Amniotic epithelial cell (primary cell): ENCODE results near the gene NAP1L4.

ENCODE experiments used
- DNase-seq: peaks from one replicate; pipeline ENCODE4 v3.0.0-alpha.2; 2010; ENCODE audit warnings: low read depth

Gene NAP1L4

DNA sequence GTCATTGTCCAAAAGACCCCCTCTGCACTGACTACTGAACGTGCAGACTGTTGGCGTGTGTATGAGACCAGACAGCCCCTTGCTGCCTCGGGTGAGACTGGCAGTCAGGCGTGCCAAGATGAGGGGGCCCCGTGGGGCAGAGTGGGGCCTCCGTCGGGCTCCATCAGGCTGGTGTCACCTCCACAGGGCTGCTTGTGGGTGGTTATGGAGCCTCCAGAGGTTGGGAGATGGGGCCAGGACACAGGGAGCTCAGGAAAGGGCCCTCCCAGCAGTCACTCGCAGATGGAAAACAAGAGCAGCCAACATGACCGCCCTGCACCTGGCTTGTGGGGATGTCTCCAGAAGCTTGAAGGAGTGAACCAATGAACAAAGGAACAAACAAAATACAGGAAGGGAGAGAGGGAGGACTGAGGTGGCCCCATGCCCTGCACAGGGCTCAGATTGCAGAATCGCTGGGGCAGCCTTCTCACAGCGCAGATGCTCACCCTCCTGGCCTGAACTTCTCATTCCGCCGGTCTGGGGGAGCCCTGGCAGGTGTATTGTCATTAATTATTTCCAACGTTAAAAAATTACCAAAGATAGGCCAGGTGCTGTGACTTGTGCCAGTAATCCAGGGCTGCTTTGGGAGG, 57.4 kb downstream of the NAP1L4 start:
- no peak for DNase-seq

DNA sequence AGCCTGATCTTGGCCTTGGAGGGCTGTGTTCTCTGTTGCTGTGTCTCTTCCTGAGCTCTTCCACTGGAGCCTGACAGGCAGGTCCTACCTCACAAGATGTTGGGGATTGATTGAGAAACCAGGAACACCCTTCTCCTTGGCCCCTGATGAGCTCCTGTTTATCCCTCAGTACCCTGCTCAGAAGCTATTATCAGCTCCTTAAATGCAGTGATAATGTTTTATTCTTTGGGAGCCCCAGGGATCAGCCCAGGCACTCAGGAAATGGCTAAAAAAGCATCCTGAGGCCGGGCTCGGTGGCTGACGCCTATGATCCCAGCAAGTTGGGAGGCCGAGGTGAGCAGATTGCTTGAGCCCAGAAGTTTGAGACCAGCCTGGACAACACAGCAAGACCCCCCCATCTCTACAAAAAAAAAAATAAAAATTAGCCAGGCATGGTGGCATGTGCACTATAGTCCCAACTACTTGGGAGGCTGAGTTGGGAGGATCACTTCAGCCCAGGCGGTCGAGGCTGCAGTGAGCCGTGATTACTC, 58.0 kb downstream of the NAP1L4 start:
- DNase-seq: no peak

DNA sequence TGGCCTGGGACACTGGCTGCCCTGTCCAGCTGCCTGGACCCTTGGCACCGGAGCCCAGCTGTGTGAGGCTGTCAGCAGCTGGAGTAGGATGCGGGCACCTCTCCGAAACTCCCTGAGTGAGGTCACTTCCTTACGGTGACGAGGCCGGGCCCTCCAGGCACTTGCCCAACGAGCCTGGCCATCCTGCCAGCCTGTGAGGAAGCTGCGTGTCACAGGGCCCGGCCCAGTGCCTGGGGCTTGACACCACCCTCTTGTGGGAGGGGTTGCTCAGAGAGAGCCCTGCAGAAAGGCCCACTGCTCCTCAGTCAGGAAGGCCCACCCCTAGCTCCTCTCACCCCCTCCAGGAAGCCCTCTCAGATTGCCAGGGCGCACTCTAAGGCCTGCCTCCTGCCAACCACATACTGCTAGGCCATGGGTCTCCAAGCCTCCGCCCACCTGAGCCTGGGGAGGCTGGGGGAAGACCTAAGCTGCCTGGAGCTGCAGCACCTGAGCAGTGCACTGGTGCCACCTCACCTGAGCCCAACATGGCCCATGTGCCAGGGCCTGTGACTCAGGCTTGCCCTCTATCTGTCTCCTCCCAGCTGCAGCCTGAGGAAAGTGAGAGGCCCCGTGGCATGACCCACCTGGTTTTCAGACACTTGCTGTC, 58.6 kb downstream of the NAP1L4 start:
- DNase-seq: peak; percentile 37

DNA sequence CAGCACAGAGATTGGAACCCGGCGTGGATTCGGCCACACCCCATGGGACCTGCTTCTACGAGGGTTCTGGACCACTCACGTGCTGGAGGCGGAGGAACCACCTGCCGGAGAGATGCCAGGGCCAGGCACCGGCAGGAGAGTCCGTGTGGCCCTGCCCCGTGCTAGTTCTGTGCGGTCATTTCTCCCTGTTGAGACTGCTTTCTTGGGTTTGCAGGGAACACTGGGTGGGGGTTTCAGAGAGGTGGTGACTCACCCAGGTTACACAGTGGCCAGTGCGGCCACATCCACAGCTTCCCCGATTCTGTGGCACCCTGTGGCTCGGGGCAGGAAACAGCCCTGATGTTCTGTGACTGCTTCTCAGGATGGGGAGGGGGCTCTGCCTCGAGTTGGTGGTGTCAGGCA, 59.3 kb downstream of the NAP1L4 start:
- DNase-seq: no peak

DNA sequence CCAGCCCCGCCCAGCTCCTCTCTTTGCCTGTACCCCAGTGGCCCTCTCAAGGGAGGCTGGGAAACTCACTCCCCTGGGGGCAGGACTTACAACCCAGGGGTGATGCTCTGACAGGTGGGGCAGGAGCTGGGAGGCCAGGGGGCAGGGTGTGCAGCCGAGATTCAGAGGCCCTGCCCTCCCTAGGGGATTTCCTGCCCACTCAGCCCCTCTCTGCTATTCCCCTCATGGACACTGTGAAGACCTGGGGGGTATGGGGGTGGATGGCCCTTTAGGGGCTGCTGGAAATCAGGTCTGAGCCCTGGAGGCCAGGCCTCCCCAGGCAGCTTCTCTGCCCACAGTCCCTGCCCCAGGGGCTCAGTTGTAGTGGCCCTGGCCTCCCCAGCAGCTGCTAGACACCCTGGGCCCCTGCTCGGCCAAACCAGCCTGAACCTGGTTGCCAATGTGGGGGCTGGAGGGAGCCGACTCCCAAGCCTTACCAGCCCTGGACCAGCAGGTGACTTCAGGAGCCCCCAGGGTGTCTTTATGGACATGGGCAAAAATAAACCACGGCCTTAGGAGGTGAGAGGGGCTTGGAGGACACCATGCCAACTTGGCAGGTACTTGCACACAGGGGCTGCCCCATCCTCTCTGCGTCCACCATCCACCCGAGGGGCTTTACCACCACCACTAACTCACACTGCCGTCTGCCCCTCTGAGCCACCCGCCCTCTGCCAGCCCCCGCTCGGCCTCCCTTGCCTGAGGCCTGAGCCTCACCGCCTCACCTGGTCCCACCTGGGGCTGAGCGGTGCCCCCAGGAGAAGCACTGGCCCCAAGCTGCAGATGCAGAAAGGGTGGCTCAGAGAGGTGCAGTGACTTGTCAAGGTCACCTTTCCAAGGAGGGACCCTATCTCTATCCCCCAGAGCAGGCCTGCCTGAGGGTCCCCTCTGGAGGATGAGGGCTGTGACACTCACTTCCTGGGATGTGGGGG, 60.1 kb downstream of the NAP1L4 start:
- DNase-seq: no peak

DNA sequence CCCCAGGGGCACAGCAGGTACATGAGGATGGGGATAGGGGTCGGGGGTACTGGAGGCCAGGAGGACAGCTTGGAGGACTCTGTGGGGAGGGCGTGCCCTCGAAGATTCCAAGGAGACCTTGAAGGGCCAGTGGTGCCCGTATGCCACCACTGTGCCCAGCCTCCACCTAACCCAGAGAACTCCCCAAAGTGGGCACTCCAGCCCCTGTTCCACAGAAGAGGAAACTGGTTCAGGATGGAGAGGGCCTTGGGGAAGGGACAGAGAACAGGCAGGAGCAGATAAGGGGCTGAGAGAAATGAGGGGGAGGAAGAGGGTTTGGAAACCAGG, 60.7 kb downstream of the NAP1L4 start:
- DNase-seq: no peak

DNA sequence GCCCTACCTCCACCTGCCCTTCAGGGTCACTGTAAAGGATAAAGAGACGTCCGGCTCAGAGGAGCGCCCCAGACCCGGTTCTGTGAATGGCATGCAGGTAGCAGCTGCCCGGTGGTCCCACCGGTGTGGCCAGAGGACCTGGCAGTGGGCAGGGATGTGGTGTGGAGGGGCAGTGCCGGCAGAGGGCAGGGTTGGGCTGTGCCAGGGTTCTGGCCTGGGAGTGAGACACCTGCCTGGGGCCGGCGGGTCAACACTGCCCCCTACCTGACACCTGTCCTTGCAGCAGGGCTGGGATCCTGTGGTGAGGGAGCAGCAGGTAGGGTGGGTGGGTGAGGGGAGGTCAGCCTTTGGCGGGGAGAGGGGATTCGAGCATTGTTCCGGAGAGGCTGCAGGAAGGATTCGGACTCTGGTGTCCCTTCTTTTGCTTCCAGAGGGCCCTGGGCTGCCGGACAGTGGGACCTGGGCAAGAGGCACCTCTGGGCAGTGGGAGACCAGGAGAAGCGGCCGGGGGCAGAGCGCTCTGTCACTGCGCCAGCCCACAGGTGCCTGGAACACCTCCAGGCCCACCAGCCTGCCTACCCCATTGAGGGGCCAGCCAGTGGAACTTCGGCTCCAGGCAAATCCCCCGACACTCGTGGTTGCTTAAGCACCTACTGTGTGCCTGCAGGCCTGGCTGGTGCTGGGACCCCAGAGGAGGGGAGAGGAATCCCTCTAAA, 61.3 kb downstream of the NAP1L4 start:
- DNase-seq: peak; percentile 53

DNA sequence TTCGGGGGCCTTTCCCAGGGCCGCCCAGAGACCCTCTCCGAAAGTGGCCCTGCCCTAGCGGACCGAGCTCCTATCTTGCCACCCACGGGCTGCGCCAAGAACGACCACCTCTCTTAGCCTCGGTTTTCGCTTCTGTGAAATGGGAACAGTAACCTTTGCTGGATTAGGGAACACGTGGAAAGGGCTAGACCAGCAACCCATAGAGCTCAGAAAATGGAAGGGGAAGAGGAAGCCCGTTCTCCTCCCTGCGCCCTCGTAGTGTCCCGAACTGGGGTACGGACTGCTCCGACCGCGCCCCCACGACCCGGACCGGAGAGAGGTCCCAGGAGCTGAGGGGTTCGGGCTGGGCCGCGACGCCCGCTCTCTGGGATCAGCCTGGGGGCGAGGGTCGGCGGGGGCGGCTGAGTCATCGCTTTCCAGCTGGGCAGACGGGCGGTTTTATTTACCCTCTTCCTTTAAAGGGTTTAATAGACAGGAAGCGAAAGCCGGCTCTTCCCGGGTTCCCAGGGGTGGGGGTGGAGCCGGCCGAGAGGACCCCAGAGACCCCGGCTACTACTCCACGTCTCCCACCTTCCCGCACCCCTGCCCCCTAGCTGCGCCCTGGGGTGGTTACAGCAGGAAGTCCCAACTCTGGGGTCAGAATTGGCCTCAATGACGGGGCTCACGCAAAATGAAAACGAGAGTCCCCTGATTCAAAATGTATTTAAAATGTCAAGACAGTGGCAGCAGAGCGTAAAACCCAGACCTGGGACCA, 62.0 kb downstream of the NAP1L4 start:
- peak; percentile 36 for DNase-seq

DNA sequence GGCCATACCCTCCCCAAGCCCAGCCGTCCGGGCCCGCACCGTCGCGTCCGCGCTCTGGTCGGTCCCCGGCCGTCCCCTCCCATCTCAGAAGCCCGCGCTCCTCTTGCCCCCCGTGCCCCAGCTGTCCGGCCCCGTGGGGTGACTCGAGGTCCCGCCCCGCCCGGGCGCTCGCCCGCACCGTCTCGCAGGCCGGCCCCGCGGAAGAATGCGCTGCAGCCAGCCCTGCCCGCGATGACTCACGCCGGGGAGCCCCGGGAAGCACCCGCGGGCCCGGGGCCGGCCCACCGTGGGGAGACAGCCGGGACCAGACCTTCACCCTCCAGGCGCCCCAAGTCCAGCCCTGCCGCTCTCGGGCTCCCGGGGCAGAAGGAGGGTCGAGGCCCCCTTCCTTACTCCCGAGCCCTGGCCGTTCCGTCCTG, 62.6 kb downstream of the NAP1L4 start:
- DNase-seq: peak; percentile 74

DNA sequence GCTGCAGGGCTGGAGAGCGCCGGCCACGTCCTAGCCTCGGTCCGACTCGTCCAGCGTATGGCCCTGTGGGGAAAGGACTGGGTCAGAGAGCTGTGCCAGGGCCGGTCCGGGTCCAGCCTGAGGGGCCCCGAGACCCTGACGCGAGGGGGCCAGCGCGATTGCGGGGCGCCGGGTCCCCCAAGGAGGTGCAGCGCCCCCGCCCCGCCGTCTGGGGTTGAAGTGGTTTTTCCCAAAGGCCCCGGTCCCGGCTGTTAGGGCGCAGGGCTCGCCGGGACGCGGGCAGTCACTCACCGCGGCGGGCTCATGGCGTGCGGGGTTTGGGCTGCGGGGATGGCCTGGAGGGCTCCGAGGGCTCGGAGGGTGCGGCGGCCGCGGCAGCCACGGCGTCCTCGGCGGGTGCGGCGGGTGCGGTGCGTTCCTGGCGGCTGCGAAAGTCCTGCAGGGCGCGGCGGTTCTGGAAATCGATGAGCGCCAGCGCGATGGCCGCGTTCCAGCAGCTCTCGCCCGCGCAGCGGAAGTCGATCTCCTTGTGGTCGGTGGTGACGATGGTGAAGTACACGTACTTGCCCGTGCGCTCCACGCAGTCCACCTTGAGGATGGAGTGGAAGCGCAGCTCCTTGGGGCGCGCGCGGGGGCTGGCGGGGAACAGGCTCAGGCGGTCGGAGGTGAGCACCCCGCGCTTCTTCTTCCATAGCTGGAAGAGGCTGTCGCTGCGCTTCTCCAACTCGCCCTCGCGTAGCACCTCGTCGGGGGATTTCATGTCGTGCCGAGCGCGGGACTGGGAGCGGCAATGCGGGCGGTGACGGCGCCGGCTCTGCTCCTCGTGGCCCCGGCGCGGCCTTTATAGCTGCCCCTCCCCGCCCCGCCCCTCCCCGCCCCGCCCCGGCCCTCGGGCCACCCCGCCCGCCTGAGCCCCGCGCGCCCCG, 63.3 kb downstream of the NAP1L4 start, which contains the start of gene PHLDA2:
Gene PHLDA2 (minus strand): TSS at position 816 of the 926 bp plus-strand sequence. CDS start 56 bp downstream, at position 760.
- peak; percentile 58 for DNase-seq

DNA sequence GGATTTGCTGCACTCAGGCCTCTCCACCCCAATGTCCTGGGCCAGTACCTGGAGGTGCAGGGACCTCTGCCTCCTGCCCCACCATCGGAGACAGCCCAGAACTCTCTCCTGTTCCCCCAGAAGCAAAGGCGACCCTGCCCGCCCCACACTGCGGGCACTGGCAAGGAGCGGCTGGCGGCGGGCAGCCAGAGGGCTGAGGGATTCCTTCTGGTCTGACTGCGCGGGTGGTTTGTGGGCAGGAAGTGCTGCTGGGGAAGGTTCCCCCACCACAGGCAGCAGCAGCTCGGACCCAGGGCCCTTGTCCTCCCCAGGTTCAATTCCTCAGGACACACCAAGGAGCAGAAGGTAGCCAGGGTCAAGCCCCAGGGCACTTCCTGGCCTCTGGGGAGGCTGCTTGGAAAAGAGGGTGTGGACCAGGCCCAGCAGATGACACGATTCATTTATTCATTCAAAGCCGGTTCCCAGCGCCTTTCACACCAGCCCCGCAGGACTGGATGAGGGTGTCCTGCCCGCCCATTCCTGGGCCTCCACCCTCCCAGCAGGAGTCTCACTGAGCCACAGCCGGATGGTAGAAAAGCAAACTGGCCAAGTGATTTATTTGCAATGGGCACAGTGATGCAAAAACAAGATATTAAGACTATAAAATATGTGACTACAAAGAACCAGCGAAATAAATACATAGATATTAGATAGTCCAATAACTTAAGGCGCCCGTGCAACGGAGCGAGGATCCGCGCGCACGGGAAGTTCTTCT, 64.1 kb downstream of the NAP1L4 start:
- DNase-seq: peak; percentile 17

DNA sequence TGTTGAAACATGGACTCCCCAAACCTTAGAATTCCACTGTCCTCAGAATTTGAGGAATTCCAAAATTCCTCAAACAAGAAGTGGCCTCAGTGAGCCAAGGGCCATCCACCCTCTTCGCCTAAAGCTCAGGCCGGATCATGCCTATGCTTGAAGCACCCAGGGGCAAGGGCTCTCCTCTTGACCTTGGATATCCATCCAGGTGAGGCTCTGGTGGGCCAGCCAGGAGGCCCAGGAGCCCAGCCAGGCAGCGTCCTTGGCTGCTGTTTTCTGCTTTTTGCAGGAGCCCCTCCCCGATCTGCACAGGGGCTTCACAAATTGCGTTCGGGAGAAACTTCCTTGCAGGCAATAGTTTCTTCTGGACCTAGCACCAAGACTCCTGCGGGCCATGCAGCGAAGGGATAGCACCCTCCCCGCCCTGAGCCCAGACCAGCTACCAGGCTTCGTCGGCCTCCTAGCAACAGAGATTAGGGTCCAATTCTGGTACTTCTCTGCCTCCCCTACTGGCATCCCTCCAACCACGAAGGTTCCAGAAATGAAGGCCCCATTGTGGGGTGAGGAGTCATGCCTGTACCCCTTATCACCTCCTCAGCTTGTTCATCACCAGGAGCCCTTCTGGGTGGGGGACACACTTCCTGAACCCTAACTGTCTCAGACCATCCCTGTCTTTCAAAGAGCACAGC, 64.9 kb downstream of the NAP1L4 start:
- DNase-seq: no peak

DNA sequence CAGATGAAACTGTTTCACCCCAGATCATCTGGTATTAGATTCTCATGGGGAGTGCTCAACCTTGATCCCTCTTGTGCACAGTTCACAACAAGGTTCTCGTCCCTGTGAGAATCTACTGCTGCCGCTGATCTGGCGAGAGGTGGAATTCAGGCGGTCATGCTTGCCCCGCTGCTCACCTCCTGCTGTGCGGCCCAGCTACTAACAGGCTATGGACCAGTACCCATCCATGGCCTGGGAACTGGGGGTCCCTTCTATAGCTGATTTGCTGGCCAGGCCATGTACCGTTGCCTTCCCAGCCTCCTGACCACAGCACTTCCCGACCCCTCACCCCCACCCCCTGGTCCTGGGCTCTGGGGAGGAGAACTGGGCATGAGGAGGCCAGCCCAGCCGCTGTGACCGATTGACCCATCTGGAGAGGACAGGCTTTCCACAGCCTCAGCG, 65.5 kb downstream of the NAP1L4 start:
- DNase-seq: no peak

DNA sequence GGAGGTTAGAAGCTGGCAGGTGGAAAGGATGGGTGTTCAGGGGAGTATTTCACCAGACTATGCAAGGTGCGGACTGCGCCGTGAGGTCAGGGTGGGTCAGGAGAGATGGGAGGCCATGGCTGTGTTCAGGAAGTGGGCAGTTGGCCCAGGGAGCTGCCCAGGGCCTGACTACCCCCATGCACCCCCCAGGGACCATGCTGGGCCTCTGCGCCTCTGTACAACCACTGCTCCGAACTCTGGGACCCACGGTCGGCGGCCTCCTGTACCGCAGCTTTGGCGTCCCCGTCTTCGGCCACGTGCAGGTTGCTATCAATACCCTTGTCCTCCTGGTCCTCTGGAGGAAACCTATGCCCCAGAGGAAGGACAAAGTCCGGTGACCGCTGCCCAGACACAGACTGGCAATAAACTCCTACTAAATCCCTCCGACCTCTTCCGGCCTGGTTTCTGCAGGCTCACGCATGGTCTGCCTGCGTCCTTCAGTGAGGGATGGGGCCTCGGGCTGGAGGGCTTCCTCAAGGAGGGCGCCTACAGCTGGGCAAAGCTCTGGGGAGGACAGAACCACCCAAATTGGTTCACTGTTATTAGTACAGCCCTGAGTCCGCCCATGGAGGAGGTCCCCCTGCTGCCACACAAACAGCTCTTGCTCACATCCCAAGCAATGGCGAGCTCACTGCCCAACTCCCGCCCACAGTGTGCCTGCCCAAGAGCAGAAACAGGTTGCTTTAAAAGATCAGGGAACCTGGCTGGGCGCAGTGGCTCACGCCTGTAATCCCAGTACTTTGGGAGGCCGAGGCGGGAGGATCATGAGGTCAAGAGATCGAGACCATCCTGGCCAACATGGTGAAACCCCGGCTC, 67.1 kb downstream of the NAP1L4 start:
- DNase-seq: no peak

DNA sequence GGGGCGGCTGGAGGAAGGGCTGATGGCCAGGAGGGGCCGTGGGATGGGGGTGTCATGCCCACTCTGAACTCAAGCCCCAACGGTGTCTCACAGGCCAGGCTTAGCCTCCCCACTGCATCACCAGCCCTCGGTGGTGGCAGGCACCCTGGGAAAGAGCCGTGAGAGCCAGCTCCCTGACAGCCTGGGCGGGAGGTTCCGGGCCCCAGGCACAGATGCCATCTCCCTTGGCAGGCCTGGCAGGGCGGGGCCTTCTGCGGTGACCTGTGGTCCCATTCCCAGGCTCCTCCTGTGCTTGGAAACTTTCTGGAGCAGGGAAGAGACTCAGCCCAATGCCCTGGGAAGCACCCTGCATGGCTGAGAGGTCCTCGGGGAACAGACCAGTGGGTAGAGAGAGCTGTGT, 67.7 kb downstream of the NAP1L4 start:
- DNase-seq: no peak

DNA sequence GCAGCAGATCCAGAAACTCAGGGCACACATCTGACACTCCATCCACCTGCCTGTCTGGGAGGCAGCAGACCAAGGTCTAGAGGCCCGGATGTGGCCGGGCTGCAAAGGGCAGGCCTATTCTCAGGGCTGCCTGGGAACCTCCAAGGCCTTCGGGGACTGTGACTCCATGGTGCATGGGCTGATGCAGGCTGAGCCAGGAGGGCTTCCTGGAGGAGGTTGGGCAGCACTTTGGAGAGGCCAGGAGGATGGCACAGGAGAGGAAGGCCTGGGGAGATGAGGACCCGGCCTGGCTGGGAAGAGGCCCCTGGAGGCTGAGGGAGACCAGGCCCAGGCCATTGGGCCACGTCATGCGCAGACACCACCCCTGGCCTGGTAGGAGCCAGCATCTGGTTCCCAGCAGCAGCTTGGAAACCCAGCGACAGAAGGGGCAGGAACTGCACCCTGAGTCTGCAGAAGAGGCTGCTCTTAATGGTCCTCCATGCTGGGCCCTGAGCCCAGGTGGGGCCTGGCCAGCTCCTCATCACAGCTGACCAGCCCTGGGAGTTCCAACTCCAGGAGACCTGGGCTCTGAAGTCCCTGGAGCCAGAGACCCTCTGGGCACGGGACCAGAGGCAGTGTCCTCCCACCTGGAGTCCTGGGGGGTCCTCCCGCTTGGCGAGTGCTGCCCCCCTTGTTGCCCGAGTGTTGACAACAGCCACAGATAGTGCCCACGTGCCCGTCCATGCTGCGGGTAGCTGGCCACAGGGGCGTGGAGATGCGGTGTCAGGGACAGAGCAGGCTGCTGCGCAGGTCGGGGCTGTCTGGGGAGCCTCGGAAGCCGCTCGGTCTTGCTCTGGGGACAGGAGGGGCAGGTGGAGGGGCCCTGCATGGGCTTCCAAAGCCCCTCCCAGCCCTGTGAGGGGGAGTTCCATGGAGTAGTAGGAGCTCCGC, 68.4 kb downstream of the NAP1L4 start:
- DNase-seq: no peak

DNA sequence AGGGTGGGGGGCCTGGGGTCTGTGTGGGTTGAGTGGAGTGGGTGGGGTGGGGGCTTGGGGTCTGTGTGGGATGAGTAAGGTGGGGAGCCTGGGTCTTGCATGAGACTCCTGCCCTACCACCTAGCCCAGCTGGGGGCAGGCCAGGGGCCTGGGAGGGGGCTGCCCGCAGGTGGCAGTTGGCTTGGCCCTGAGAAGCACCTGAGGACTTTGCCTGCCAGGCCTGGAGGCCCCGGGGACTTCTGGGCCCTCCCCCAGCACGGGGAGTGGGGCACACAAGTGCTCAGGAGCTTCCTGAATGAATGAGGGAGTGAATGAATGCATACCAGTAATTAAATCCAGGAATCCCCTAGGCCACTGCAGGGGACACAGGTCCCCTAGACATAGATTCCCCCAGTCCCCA, 69.5 kb downstream of the NAP1L4 start:
- no peak for DNase-seq
